ENCODE results near the gene TNFRSF1B.

The TNFRSF1B gene

DNA sequence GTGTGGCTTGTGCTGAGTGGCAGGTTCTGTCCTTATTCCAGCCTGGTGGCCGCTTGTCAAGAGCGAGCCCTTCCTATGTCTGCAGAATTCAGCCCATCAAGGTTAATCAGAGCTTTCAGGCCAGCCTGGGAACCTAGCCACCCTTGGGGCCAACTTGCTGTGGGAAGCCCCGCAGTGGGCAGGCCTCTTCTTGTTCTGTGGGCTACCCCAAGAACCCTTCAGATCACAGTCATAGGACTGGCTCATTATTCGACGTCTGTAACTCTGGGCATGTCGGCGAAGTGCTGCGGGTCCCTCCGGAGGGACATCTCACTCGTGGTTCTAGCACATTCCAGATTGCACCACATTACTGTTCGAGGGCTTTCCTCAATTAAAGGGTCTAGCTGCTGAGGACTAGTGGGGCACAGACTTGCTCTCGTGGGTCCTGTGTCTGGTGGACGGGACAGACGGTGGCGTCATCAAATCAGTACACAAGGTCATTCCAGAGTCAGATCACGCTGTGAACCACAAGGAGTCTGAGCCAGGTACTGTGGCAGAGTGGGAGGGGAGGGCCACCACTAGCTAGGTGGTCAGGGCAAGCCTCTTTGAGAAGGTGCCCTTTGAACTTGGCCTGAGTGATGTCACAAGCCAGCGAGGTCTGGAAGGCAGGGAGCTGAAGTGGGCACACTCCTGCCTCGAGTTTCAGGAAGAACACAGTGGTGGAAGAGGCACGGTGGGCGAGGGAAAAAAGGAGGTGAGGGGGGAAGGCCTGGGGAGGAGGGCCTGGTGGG lies 20.3 kb upstream of the TNFRSF1B start:
- peaks cover 100% of the 10 kb centered on the region in 2 experiments for H3K4me1 ChIP-seq (ENCODE audit: control insufficient read depth in 1 of 2, insufficient read depth in 1 of 2, low read depth in 1 of 2, low read length in 1 of 2)

DNA sequence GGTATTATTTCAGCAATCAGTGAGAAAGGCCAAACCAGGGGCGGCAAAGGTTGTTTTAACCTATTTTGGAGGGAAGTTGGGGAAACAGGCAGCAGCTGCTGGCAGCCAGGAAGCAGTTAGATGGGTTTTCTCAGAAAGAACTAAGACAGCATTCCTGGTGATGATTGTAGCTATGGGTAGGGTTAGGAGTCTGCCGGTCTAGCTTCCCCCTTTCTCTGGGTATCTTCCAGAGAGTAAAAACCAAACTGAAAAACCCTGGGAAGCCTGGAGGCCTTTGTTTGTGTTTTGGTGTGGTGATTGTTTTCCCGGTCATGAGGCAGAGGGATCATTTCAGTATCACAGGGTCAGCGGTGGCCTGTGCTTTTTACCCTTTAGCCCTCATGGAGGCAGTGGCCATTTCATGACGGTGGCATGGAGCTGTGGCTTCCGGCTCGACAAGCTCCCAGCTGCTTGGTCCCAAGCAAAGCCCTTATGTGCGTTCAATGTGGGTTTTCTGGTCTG lies 19.5 kb upstream of the TNFRSF1B start:
- no peaks in the 10 kb centered on the region for H3K9me3 ChIP-seq
- no peaks in the 10 kb centered on the region for H3K36me3 ChIP-seq
- TF ChIP-seq, protein P1, sequence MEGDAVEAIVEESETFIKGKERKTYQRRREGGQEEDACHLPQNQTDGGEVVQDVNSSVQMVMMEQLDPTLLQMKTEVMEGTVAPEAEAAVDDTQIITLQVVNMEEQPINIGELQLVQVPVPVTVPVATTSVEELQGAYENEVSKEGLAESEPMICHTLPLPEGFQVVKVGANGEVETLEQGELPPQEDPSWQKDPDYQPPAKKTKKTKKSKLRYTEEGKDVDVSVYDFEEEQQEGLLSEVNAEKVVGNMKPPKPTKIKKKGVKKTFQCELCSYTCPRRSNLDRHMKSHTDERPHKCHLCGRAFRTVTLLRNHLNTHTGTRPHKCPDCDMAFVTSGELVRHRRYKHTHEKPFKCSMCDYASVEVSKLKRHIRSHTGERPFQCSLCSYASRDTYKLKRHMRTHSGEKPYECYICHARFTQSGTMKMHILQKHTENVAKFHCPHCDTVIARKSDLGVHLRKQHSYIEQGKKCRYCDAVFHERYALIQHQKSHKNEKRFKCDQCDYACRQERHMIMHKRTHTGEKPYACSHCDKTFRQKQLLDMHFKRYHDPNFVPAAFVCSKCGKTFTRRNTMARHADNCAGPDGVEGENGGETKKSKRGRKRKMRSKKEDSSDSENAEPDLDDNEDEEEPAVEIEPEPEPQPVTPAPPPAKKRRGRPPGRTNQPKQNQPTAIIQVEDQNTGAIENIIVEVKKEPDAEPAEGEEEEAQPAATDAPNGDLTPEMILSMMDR (IDR thresholded peaks at IDR 0.05) = no peak
- no peaks in the 10 kb centered on the region for H3K27me3 ChIP-seq
- peaks cover 100% of the 10 kb centered on the region in 2 experiments for H3K4me1 ChIP-seq (ENCODE audit: control insufficient read depth in 1 of 2, insufficient read depth in 1 of 2, low read depth in 1 of 2, low read length in 1 of 2)
- H3K27ac ChIP-seq = peak overlapping the region; percentile 100
- peak overlapping the region in 1 of 2 experiments; percentile 14 for H3K4me3 ChIP-seq (ENCODE audit: low read depth in 1 of 2, low read length in 1 of 2)

More for the DNA sequence above, 20.3 kb upstream of the TNFRSF1B start:
- Histone ChIP-seq H3K27ac (peak overlapping the region; percentile 100), H3K4me3 (ENCODE audit: low read depth in 1 of 2, low read length in 1 of 2) (peak overlapping the region in 1 of 2 experiments; percentile 14), H3K9me3 (no peaks in the 10 kb centered on the region), H3K27me3 (no peaks in the 10 kb centered on the region), H3K36me3 (no peaks in the 10 kb centered on the region)
- TF ChIP-seq, protein P1 (IDR thresholded peaks at IDR 0.05) = no peak

DNA sequence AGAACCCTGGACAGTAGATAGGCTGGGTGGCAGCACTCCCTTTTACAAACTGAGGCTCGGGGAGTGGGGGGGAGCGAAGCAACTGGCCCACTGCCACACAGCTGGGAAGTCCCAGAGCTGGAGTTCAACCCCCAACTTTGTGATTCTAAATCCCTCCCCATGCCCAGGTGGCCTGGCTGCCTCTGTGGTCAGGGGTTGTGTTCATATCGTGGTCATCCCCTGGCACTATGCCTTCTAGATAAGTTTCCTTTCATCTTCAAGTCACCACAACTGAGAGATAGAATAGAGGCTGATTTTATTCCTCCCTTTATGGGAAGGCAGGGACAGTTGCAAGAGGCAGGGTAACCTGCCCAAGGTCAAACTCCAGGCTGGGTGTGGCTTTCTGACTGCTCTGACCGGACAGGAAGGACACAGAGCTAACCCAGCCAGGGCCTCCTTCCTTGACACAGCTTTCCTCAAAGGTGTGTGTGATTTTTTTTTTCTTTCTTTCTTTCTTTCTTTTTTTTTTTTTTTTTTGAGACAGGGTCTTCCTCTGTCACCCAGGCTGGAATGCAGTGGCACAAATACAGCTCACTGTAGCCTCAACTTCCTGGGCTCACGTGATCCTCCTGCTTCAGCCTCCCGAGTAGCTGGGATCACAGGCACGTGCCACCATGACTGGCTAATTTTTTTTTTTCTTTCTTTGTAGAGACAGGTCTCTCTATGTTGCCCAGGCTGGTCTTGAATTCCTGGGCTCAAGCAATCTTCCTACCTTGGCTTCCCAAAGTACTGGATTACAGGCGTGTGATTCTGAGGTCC lies 18.4 kb upstream of the TNFRSF1B start:
- Histone ChIP-seq H3K27ac (peak overlapping the region; percentile 100), H3K4me3 (ENCODE audit: low read depth in 1 of 2, low read length in 1 of 2) (peak overlapping the region; percentile 11 to 33), H3K27me3 (no peaks in the 10 kb centered on the region), H3K9me3 (no peaks in the 10 kb centered on the region), H3K4me1 (ENCODE audit: control insufficient read depth in 1 of 2, insufficient read depth in 1 of 2, low read depth in 1 of 2, low read length in 1 of 2) (peaks cover 100% of the 10 kb centered on the region in 2 experiments), H3K36me3 (no peaks in the 10 kb centered on the region)
- TF ChIP-seq, protein P1 (IDR thresholded peaks at IDR 0.05) = no peak

DNA sequence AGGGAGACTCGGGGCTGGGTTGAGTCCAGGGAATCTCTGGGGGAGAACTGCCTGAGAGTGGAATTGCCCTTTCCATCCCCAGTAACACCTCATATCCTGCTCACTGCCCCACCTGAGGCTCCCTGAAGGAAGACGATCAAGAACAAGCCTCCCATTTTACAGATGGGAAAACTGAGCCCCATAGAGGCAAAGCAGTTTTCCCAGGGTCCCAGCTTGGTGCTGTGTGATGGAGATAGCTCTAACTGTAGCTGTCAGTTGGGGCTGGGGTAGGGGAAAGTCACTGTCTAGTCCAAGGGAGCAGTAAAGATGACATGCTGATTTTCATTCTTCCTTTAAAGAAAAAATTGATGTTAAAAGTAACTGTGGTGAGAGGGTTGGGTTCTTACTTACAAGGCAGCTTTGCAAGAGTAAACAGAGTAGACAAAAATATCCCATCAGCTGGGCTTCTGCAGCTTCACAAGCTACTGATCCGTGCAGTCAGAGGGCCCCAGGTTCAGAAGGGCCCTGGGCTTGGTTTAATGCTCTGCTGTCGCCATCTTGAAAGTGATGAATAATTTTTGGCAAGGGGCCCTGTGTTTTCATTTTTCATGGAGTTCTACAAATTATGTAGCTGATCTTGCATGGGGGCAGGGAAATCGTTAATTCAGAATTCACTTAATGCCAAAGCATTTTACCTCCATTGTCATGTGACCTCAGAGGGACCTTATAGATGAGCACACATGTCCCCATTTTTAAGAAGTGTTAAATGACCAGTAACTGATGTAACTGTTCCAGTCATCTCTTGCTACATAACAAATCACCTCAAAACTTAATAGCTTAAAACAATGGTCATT lies 17.6 kb upstream of the TNFRSF1B start:
- peaks cover 100% of the 10 kb centered on the region in 2 experiments for H3K4me1 ChIP-seq (ENCODE audit: control insufficient read depth in 1 of 2, insufficient read depth in 1 of 2, low read depth in 1 of 2, low read length in 1 of 2)

More for the DNA sequence above, 17.6 kb upstream of the TNFRSF1B start:
- TF ChIP-seq, protein P1 (IDR thresholded peaks at IDR 0.05) = no peak
- H3K4me3 ChIP-seq (ENCODE audit: low read depth in 1 of 2, low read length in 1 of 2) = peak overlapping the region; percentile 11 to 49
- H3K36me3 ChIP-seq = no peaks in the 10 kb centered on the region
- H3K9me3 ChIP-seq = no peaks in the 10 kb centered on the region
- H3K27ac ChIP-seq = peak overlapping the region; percentile 100
- no peaks in the 10 kb centered on the region for H3K27me3 ChIP-seq

Measured in neutrophil (primary cell).